ENCODE measurements around the gene SELPLG.

DNA sequence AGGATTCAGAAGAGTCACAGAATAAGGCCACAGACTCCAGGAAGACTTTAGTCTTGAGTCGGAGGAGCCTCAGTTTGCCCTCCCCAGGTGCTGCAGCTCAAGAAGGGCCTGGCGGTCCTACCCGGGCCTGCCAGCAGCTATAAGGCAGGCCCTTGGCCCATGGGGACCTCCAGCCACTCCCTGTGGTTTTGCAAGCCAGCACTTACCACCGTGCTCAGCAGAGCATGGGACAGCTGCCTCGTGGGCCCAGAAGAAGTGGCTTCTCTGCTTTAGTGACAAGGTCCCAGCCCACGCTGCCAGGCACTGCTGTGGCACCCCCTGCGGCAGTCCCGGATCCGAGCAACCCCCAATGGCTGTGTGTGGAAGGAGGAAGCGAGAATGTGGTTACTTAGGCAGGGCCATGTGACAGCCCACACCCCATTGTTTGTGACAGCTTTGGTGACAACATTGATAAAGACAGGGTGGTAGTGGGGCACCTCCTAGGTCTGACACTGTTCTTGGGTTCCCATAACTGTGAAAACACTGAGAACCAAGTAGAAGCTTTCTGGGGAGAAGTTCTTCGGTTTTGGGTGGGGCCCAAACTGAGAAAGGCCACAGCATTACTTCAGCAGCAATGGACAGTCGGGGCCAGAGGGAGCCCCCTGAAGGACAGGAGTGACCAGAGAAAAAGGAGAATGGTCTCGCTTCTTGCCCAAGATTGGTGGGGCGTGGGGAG lies at the start of gene SELPLG:
- TF ChIP-seq, protein P1, sequence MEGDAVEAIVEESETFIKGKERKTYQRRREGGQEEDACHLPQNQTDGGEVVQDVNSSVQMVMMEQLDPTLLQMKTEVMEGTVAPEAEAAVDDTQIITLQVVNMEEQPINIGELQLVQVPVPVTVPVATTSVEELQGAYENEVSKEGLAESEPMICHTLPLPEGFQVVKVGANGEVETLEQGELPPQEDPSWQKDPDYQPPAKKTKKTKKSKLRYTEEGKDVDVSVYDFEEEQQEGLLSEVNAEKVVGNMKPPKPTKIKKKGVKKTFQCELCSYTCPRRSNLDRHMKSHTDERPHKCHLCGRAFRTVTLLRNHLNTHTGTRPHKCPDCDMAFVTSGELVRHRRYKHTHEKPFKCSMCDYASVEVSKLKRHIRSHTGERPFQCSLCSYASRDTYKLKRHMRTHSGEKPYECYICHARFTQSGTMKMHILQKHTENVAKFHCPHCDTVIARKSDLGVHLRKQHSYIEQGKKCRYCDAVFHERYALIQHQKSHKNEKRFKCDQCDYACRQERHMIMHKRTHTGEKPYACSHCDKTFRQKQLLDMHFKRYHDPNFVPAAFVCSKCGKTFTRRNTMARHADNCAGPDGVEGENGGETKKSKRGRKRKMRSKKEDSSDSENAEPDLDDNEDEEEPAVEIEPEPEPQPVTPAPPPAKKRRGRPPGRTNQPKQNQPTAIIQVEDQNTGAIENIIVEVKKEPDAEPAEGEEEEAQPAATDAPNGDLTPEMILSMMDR (IDR thresholded peaks at IDR 0.05) = no peak
- no peak for TF ChIP-seq SIN3A (IDR thresholded peaks at IDR 0.05; ENCODE audit: borderline replicate concordance, insufficient read depth, low read depth, low read length)

All from Panc1 (cell line).